NCI-H226 (cell line): ENCODE data around the gene PTPRT.
"Not testable (repeated sequence)": the region's sequence is repeated elsewhere in the genome, so short reads cannot be mapped to it uniquely, and the experiment has no call there.

Source experiments
- DNase-seq: peaks from one replicate; pipeline ENCODE4 v3.0.0-alpha.2; 2015

The PTPRT gene

GRCh38 chr20:42261766-42262270 is 927.9 kb downstream of the PTPRT start:
- DNase-seq: no peak

- DNase-seq: no peak
Measured at GRCh38 chr20:42260184-42260583, 929.5 kb downstream of the PTPRT start.

DNA sequence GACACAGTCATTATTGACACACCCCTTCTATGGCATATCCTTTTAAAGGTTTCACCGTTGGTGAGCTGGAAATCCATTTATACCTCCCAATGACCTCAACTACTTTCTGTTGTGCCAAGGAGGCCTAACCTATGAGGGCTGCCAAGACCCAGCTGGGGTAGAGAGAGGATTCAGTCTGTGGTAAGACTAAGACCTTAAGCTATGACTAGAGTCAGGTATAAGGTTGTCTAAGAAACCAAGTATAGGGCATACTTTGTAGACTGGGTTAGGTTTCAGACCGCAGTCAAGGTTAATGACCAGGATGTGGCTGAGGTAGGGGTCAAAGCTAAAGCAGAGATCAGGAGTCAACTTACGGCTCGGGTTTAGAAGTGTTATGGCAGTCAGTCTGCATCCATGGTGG is 930.3 kb downstream of the PTPRT start:
- DNase-seq: no peak

DNA sequence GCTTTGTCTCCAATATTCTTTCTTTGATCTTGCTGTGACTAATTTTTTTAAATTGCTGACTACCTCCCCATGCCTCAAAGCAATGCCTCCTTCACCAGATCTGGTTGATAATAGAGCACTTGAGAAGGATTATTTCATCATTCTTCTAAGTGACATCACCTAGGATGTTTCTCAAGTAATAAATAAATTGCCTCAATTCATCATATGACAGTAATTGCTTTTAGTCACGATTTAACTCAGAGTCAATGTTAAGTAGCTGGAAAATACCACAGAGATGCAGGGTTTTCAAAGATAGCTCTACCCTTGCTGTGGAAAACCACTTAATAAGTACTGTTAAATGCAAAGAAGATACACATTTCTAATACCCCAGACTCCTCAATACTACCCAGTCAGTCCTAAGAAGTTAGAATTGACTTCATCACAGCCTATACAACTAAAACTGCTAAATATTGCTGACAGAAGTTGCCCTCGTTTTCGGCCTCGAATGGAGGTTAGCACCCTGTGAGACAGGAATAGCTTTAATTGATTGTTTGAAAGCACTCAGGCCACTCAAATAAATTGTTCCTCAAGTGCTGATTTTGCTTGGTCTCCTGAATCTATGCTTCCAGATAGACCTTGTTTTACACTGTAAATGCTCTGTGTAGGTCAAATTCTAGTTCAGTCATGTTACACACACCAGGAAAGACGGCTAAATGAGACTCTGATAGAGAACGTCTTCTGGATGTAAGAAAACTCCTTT is 931.0 kb downstream of the PTPRT start:
- no peak for DNase-seq

GRCh38 chr20:42255821-42256220 is 933.9 kb downstream of the PTPRT start:
- DNase-seq: no peak

GRCh38 chr20:42254673-42255072 is 935.0 kb downstream of the PTPRT start:
- no peak for DNase-seq

- no peak for DNase-seq
Measured at GRCh38 chr20:42252116-42252515, 937.6 kb downstream of the PTPRT start.

- DNase-seq: no peak
Measured at GRCh38 chr20:42218621-42219374, 970.9 kb downstream of the PTPRT start.

DNA sequence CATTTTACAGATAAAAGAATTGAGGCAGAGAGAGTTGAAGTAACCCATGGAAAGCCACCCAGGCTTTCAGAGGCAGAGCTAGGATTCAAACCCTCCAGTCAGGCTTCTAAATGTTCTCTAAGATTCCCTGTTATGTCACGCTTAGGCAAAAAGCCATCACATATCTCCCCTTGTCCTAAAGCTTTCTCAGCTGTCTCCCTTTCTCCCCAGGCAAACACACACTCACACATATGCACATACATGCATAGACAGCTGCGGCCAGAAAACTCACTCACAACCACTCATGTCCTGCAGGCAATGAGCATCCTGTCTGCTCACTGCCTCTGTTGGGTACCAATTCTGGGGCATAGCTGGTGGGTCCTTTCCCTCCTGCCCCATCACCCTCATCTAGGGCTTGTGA is 975.6 kb downstream of the PTPRT start:
- no peak for DNase-seq

GRCh38 chr20:42212391-42212790 is 977.3 kb downstream of the PTPRT start:
- DNase-seq: no peak

GRCh38 chr20:42206557-42206956 is 983.1 kb downstream of the PTPRT start:
- not testable (repeated sequence) for DNase-seq

DNA sequence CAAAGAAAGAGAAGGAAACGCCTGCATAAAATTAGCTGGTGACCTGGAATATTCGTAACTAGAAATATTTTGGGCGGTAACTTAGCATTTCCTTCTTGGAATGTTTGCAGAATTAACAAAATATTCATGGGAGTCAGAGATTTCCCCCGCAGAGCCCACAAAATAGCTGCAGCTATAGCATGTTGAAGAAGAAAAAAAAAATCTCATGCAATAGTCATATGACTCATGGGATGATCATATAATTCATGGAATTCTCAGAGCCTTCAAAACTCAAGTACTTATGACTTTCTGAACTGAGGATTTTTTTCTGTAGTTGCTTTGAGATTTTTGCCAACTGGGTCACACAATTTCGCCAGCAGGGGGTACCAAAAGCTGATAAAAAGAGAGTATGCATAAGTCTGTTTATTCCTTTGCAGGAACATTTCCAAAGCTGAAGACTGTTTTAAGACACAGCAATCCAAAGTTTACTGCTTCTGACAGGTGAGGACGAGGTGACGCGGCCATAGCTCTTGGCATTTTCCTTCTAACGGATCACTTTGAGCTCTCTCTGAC is 985.5 kb downstream of the PTPRT start:
- DNase-seq: no peak

DNA sequence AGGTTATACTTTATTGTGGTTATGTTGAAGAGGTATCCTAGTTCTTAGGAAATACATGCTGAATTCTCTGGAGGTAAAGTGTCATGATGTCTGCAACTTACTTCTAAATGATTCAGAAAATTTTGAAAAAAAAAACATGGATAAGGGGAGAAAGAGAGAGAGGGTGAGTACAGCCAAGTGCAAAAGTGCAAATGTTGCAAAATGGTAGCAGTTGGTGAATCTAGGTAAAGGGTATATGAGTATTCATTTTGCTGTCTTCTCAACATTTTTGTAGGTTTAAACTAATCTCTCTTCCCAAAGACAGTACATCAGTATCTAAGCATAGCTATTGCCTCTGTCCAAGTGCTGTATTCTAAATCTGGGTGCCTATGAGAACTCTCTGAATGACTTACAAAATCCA is 992.1 kb downstream of the PTPRT start:
- DNase-seq: no peak

DNA sequence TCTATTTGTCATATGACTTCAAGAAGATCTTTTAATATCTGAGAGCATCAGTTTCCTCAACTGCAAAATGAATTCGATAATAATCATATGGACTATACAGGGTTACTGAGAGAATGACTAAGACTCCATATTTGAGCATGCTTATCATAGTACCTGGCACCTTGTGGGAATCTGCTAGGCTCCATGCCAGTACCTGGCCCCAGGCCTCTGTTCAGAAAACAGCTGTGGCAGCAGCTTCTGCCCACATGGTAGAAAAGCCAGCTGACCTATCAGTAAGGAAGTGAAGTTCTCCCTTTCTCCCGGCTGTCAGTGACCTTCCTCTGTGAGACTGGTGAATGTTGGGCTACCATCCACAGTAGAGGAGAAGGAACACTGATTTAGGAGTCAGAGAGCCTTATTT is 996.6 kb downstream of the PTPRT start:
- no peak for DNase-seq

DNA sequence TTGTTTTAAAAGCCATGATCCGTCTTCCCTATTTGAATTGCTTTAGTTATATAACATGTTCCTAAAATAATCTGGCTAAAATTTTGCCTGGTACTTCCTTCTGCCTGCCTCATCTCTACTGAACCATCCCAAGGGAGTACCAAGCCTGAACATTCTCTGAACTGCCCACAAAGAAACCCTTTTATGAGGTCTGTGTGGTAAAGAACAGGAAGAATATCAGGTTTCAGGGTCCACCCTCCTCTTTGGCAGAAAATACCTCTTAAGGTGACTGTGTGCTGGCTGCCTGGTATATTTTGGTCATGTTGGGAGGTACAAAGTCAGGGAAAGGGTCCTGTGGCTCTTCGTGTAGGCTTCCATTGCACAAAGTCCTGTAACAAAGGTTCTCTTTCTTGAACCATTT is 997.4 kb downstream of the PTPRT start:
- no peak for DNase-seq

- DNase-seq: no peak
Measured at GRCh38 chr20:42191140-42191860, 998.4 kb downstream of the PTPRT start.

DNA sequence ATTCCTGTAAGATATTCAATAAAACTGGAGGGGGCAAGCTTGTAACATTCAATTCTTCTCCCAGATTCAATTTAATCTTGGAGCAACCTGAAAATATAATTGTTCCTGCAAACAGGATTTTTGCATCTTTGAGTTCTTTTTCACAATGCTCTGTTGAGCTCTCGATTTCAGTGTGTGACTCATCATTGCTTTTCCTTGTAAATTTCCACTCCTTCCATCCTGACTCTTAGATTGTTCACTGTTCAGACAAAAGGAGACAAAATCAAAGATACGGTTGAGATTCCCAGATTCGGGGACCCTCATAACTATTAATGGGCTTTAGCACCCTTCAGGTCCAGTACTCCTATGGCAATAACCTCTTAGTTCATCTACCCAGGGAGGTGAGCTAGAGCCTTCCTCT is 999.6 kb downstream of the PTPRT start:
- no peak for DNase-seq

DNA sequence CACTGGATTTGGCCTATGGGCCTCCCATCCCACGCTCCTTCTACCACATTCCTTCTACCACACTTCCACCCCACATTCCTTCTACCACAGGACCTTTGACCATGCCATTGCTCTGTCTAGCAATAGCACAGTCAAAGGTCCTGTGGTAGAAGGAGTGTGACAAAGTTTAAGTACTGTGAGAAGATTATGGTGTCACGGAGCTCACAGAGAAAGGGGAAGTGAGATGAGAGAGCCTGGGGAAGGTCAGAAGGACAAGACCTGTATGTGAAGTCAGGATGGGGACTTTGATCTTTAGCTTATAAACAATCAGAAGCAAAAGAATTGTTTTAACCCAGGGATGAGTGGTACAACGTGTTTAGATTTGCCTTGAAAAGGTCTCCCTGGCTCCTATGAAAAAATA is 1003.4 kb downstream of the PTPRT start:
- no peak for DNase-seq

GRCh38 chr20:42183147-42183546 is 1006.6 kb downstream of the PTPRT start:
- DNase-seq: no peak

DNA sequence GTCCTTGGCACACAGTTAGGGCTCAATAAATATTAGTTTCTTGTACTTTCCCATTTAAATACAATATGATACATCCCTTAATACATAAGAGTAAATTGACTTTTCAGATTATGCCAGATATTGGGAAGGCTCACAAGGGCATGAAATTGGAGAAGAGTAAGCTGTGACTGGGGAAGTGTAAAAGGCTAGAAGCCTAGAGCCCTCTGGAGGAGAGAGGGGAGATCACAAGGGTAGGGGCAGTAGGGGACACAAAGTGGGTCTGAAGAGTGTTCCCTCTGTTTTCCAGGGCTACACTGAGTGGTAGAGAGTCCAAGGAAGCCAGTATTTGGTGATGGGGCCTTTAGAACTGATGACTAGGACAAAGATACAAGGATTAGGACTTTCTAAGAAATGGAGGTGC is 1008.6 kb downstream of the PTPRT start:
- DNase-seq: no peak

GRCh38 chr20:42179768-42180167 is 1009.9 kb downstream of the PTPRT start:
- no peak for DNase-seq

DNA sequence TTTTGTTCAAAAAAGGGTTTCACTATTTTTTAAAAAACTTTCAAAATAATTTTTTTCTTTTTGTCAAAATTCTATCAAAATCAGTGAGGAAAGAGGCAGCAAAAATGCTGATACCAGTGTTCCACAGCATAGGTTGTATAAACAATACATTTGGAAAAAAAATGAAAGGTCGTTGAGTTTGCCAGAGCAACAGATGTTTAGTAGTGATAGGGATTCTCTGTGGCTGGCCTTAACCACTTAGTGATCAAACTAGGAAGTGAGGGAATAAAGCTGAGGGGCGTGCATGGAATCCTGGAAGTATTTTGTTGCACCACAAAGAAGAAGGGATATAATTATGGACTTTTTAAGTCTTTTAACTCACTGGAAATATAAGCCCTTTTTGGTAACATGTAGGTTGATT is 1016.3 kb downstream of the PTPRT start:
- DNase-seq: no peak

- DNase-seq: no peak
Measured at GRCh38 chr20:42164121-42164890, 1025.4 kb downstream of the PTPRT start.
